GM21528 (cell line): Measurements from ENCODE around the gene DBX2.
"Not testable (repeated sequence)": the region's sequence is repeated elsewhere in the genome, so short reads cannot be mapped to it uniquely, and the experiment has no call there.

Experiments
- ATAC-seq: cut with Tn5 transposase; IDR thresholded peaks from one replicate; pipeline ENCODE4 v1.9.1; 2021; ENCODE audit warnings: mild to moderate bottlenecking, moderate library complexity; ENCODE audit not compliant: unreplicated experiment, low FRiP score

The DBX2 gene

GRCh38 chr12:45012749-45013148, 38.1 kb downstream of the DBX2 start:
- ATAC-seq, result no peak

GRCh38 chr12:45010059-45010458, 40.8 kb downstream of the DBX2 start:
- ATAC-seq, result no peak

- no peak for ATAC-seq
Observed at GRCh38 chr12:45008211-45008610, 42.7 kb downstream of the DBX2 start.

- no peak for ATAC-seq
Observed at GRCh38 chr12:44999355-44999754, 51.5 kb downstream of the DBX2 start.

DNA sequence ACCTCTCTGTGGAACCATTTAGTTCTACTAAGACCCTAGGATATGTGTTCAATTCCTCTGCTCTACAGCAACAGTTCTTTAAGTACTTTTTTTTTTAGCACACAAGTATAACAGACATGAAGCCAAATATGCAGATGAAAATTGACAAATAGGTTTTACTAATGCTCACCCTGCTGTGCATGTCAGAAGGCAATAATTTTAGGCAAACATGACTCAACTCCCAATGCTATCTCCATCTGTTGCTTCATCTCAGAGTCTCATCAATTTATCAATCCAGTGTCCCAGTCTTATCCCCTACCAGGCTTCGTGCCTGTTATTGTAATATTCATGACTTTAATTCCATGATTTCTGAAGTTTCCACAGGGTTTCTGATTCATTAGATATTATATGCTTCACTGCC, 57.7 kb downstream of the DBX2 start:
- ATAC-seq, result no peak

GRCh38 chr12:44984863-44985262, 66.0 kb downstream of the DBX2 start:
- not testable (repeated sequence) for ATAC-seq

DNA sequence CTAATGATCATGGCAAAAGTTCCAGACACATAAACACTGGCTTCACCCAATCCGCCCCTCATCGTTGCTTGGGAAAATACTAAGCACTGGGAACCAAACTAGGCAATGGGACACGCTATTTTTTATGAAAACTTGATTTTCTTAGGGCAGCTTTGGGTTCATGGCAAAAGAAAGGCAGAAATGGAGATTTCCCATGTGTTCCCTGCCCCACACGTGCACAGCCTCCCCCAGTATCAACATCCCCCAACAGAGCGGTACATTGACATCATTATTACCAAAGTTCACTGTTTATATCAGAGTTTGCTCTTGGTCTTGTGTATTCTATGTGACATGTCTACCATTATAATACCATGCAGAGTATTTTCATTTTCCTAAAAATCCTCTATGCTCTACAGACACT, 71.0 kb downstream of the DBX2 start:
- ATAC-seq, result no peak

DNA sequence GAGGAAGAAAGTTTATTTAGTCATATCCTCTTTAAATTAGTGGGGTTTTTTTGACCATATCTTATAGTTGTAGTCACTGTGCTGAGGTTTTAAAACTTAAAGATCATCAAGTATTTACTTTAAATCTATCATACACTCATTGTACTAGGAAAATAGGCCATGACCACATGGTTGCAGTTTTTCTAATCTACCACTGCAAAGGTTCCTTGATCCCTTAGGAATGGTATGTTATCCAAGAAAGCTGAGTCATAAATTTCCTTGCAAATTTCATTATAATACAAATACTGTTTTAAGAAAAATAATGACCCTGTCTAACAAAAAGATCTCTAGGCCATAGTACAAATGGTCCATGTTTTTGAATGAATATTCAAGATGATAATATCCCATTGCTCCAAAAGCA, 74.7 kb downstream of the DBX2 start:
- no peak for ATAC-seq

DNA sequence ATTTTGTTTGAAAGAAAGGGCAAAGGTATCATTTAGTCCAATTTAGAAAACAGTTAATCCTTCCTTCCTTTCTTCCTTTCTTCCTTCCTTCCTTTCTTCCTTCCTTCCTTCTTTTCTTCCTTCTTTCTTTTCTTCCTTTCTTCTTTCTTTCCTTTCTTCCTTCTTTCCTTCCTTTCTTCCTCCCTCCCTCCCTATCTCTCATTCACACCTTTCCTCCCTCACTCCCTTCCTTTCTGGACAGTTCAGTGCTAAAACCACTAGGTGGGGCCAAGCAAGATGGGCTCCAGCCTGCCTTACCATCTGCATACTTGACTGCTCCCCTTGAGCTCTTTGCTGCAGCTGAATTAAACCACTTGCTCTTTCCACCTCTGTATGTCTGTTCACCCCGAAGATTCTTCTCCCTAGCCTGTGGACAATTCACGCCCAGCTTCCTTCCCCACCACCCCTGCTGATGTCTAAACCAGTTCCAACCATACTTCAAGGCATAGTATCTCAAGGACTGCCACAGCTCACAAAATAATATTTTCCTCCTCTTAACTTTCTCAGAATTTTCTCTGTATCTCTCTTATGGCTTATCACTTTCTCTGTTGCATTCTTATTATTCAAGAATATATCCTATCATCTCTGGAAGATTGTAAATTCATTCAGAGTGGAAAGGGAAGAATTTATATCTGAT, 78.0 kb downstream of the DBX2 start:
- ATAC-seq, result no peak

GRCh38 chr12:44968965-44969364, 81.9 kb downstream of the DBX2 start:
- no peak for ATAC-seq
